Left colon (tissue), 2 donors: ENCODE data around the gene ARHGAP26. TPM values are rescaled to one million over a fixed set of nuclear protein-coding genes. Genes with fewer than 3 reads are reported as not detected.
"Not testable (repeated sequence)": the region's sequence is repeated elsewhere in the genome, so short reads cannot be mapped to it uniquely, and the experiment has no call there.

ENCODE experiments used
- ATAC-seq: fragments of 200-7000 bp; cut with Tn5 transposase; one replicate; pipeline ENCODE4 v1.9.1; 2020; ENCODE audit warnings: mild to moderate bottlenecking, moderate library complexity
- DNase-seq, 2 donors: peaks; one replicate each; pipeline ENCODE4 v3.0.0-alpha.2; 2020
- intact Hi-C, 2 donors: fragments of 100-400 bp; cut with DNase I in 1 of 2; cut with micrococcal nuclease in 1 of 2; formaldehyde crosslinking; loops; one replicate each; pipeline versions ENCODE4 v1.11.2 to v1.14.0; 2022; cut with DNase I, micrococcal nuclease
- total RNA-seq, 2 donors: library from RNA; stranded (reverse); fragmentation: NEBNext Ultra II Directional; extraction: Animal tissue kit (Norgen Biotek cat#: 25700); gene quantifications; one replicate each; pipeline ENCODE4 v1.2.1, GENCODE V29; 2021
- donor health status: DM: no; HTN: no; CAD: no.
- donor health status: DM: yes; HTN: yes; CAD: no.

Gene ARHGAP26
- total RNA-seq, 2 donors from 2014 or later, result 71.6 to 85.1 TPM

GRCh38 chr5:143195491-143195890 is 425.3 kb downstream of the ARHGAP26 start:
- intact Hi-C loops, result no loop called here
- ATAC-seq (no peak), DNase-seq (no peak)

GRCh38 chr5:143196601-143197259 is 426.6 kb downstream of the ARHGAP26 start:
- intact Hi-C loops, result no loop called here
- ATAC-seq (no peak), DNase-seq (no peak)

GRCh38 chr5:143197260-143197656 is 427.1 kb downstream of the ARHGAP26 start:
- DNase-seq (no peak), ATAC-seq (no peak)

GRCh38 chr5:143198332-143198731 is 428.2 kb downstream of the ARHGAP26 start:
- ATAC-seq (no peak), DNase-seq (no peak)
- intact Hi-C loops, result no loop called here

More at GRCh38 chr5:143197260-143197656, 427.1 kb downstream of the ARHGAP26 start:
- intact Hi-C loops, result no loop called here

- no peak for ATAC-seq
- intact Hi-C loops, result no loop called here
- no peak for DNase-seq
These were observed 429.0 kb downstream of the ARHGAP26 start for GRCh38 chr5:143199161-143199560.

GRCh38 chr5:143199843-143200242 is 429.7 kb downstream of the ARHGAP26 start:
- no peak for ATAC-seq
- intact Hi-C loops, result no loop called here
- no peak for DNase-seq

- intact Hi-C loops, result no loop called here
- DNase-seq, result no peak
- ATAC-seq, result peak; percentile 26
These were observed 430.7 kb downstream of the ARHGAP26 start for GRCh38 chr5:143200781-143201398.

- ATAC-seq (no peak), DNase-seq (no peak)
- intact Hi-C loops, result no loop called here
These were observed 431.4 kb downstream of the ARHGAP26 start for GRCh38 chr5:143201589-143201988.

GRCh38 chr5:143203301-143203956 is 433.3 kb downstream of the ARHGAP26 start:
- intact Hi-C loops, ATAC-seq, DNase-seq: not testable (repeated sequence)

- intact Hi-C loops, result no loop called here
- ATAC-seq (no peak), DNase-seq (no peak)
These were observed 434.5 kb downstream of the ARHGAP26 start for GRCh38 chr5:143204474-143205246.

GRCh38 chr5:143205386-143205785 is 435.2 kb downstream of the ARHGAP26 start:
- no peak for DNase-seq
- no peak for ATAC-seq
- intact Hi-C loops, result no loop called here

GRCh38 chr5:143205883-143206195 is 435.7 kb downstream of the ARHGAP26 start:
- DNase-seq, result no peak
- intact Hi-C loops, result no loop called here
- ATAC-seq, result no peak

- intact Hi-C loops, result no loop called here
- no peak for DNase-seq
- no peak for ATAC-seq
These were observed 436.2 kb downstream of the ARHGAP26 start for GRCh38 chr5:143206196-143207053.

- DNase-seq (no peak), ATAC-seq (no peak)
- intact Hi-C loops, result no loop called here
These were observed 436.9 kb downstream of the ARHGAP26 start for GRCh38 chr5:143207058-143207457.

- ATAC-seq (peak; percentile 42), DNase-seq (no peak)
- intact Hi-C loops, result no loop called here
These were observed 437.6 kb downstream of the ARHGAP26 start for GRCh38 chr5:143207563-143208364.

- intact Hi-C loops, result no loop called here
- no peak for DNase-seq
- ATAC-seq, result no peak
These were observed 438.1 kb downstream of the ARHGAP26 start for GRCh38 chr5:143208365-143208641.

- DNase-seq (no peak), ATAC-seq (no peak)
- intact Hi-C loops, result no loop called here
These were observed 438.8 kb downstream of the ARHGAP26 start for GRCh38 chr5:143208781-143209510.
